Karpas-422 (cell line): Measurements from ENCODE around the gene TRIM40. TPM values are rescaled to one million over a fixed set of nuclear protein-coding genes. Genes with fewer than 3 reads are reported as not detected.
"Not testable (repeated sequence)": the region's sequence is repeated elsewhere in the genome, so short reads cannot be mapped to it uniquely, and the experiment has no call there.

Experiments used
- DNase-seq: peaks from one replicate; pipeline ENCODE4 v3.0.0-alpha.2; 2015
- H2AFZ ChIP-seq: fragments of 200-600 bp; sonication (generic); 2 replicates; pipeline ENCODE4 v1.6.1; 2014; ENCODE audit warnings: antibody characterized with exemption, low read length, mixed read lengths
- H3K27ac ChIP-seq: fragments of 200-600 bp; sonication (generic); 2 replicates; pipeline ENCODE4 v1.5.1; 2014; ENCODE audit warnings: mild to moderate bottlenecking, low read length, moderate library complexity
- H3K27me3 ChIP-seq: fragments of 200-600 bp; sonication (generic); 2 replicates; pipeline ENCODE4 v1.6.1; 2014; ENCODE audit warnings: low read length, mixed read lengths
- H3K36me3 ChIP-seq: fragments of 200-600 bp; sonication (generic); 2 replicates; pipeline ENCODE4 v1.6.1; 2014; ENCODE audit warnings: low read length, mixed read lengths; ENCODE audit not compliant: insufficient read depth
- H3K4me1 ChIP-seq: fragments of 200-600 bp; sonication (generic); 2 replicates; pipeline ENCODE4 v1.6.1; 2014; ENCODE audit warnings: mild to moderate bottlenecking, low read length, mixed read lengths
- H3K4me2 ChIP-seq: fragments of 200-600 bp; sonication (generic); 2 replicates; pipeline ENCODE4 v1.6.1; 2014; ENCODE audit warnings: low read length, low read depth, mild to moderate bottlenecking; ENCODE audit not compliant: poor library complexity, severe bottlenecking
- H3K4me3 ChIP-seq: fragments of 200-600 bp; sonication (generic); 2 replicates; pipeline ENCODE4 v1.5.1; 2014; ENCODE audit warnings: mild to moderate bottlenecking, antibody characterized with exemption, low read length, mixed read lengths
- H3K79me2 ChIP-seq: fragments of 200-600 bp; sonication (generic); 2 replicates; pipeline ENCODE4 v1.6.1; 2014; ENCODE audit warnings: mild to moderate bottlenecking, low read length, mixed read lengths
- H3K9ac ChIP-seq: fragments of 200-600 bp; sonication (generic); 2 replicates; pipeline ENCODE4 v1.6.0; 2014; ENCODE audit warnings: low read length
- H3K9me2 ChIP-seq: fragments of 200-600 bp; sonication (generic), shearing (Covaris generic); replicated peaks from 2 replicates; pipeline ENCODE4 v1.6.0; 2014; ENCODE audit warnings: mild to moderate bottlenecking, low read length, moderate library complexity; ENCODE audit not compliant: insufficient read depth
- H3K9me3 ChIP-seq: fragments of 300-700, 200-600 bp; sonication (generic); 2 replicates; pipeline ENCODE4 v1.6.1; 2014; ENCODE audit warnings: low read length, mixed read lengths
- H4K20me1 ChIP-seq: fragments of 200-600 bp; sonication (generic); 2 replicates; pipeline ENCODE4 v1.6.1; 2014; ENCODE audit warnings: mild to moderate bottlenecking, antibody characterized with exemption, low read length, low read depth; ENCODE audit not compliant: insufficient read depth
- total RNA-seq: library from RNA; depleted of rRNA; stranded (reverse); fragments of >200 nt; shearing (Covaris generic); gene quantifications from 2 replicates; pipeline ENCODE4 v1.2.3, GENCODE V29; 2014; ENCODE audit warnings: low replicate concordance

The TRIM40 gene
- total RNA-seq, 1 experiment from 2014 or later: not detected

- no peaks in the 10 kb centered on the region for H3K9me3 ChIP-seq
- H3K9me2 ChIP-seq: no peaks in the 10 kb centered on the region
- no peak overlapping the region for H3K27ac ChIP-seq
- H3K79me2 ChIP-seq: no peaks in the 10 kb centered on the region
- H3K27me3 ChIP-seq: no peaks in the 10 kb centered on the region
- H3K4me3 ChIP-seq: no peak overlapping the region
- H4K20me1 ChIP-seq: no peaks in the 10 kb centered on the region
- H3K9ac ChIP-seq: no peak overlapping the region
- H3K4me2 ChIP-seq: no peak overlapping the region
- no peak overlapping the region for H2AFZ ChIP-seq
- H3K36me3 ChIP-seq: no peaks in the 10 kb centered on the region
- no peaks in the 10 kb centered on the region for H3K4me1 ChIP-seq
- no peak for DNase-seq
Observed at GRCh38 chr6:30136570-30137286, 788 bp downstream of the TRIM40 start.

GRCh38 chr6:30140240-30140639 lies 4.3 kb downstream of the TRIM40 start:
- H3K9me3 ChIP-seq: not testable (repeated sequence)

GRCh38 chr6:30142665-30143064 lies 6.7 kb downstream of the TRIM40 start:
- no peaks in the 10 kb centered on the region for H4K20me1 ChIP-seq
- H3K4me1 ChIP-seq: no peaks in the 10 kb centered on the region
- H3K36me3 ChIP-seq: no peaks in the 10 kb centered on the region
- H3K4me2 ChIP-seq: no peak overlapping the region
- no peak overlapping the region for H3K4me3 ChIP-seq
- H3K79me2 ChIP-seq: no peaks in the 10 kb centered on the region
- H3K27me3 ChIP-seq: no peaks in the 10 kb centered on the region
- H3K9me2 ChIP-seq: no peaks in the 10 kb centered on the region
- H2AFZ ChIP-seq: no peak overlapping the region
- no peak for DNase-seq
- H3K9ac ChIP-seq: no peak overlapping the region
- no peaks in the 10 kb centered on the region for H3K9me3 ChIP-seq
- H3K27ac ChIP-seq: no peak overlapping the region

More at GRCh38 chr6:30140240-30140639, 4.3 kb downstream of the TRIM40 start:
- not testable (repeated sequence) for H3K36me3 ChIP-seq, H3K4me3 ChIP-seq, H3K9ac ChIP-seq, H3K4me2 ChIP-seq, H3K27ac ChIP-seq, H4K20me1 ChIP-seq, H3K79me2 ChIP-seq, DNase-seq, H3K9me2 ChIP-seq, H3K4me1 ChIP-seq, H3K27me3 ChIP-seq, H2AFZ ChIP-seq

GRCh38 chr6:30143780-30144179 lies 7.8 kb downstream of the TRIM40 start:
- H3K27me3 ChIP-seq: no peaks in the 10 kb centered on the region
- H3K27ac ChIP-seq: no peak overlapping the region
- no peaks in the 10 kb centered on the region for H3K36me3 ChIP-seq
- no peaks in the 10 kb centered on the region for H4K20me1 ChIP-seq
- no peak overlapping the region for H3K9ac ChIP-seq
- no peaks in the 10 kb centered on the region for H3K79me2 ChIP-seq
- no peak for DNase-seq
- H3K9me3 ChIP-seq: no peaks in the 10 kb centered on the region
- H3K4me1 ChIP-seq: no peaks in the 10 kb centered on the region
- no peak overlapping the region for H3K4me3 ChIP-seq
- H3K9me2 ChIP-seq: no peaks in the 10 kb centered on the region
- no peak overlapping the region for H2AFZ ChIP-seq
- no peak overlapping the region for H3K4me2 ChIP-seq

- H3K9me2 ChIP-seq: no peaks in the 10 kb centered on the region
- H3K36me3 ChIP-seq: no peaks in the 10 kb centered on the region
- no peak for DNase-seq
- H3K4me1 ChIP-seq: no peaks in the 10 kb centered on the region
- H3K27ac ChIP-seq: no peak overlapping the region
- no peaks in the 10 kb centered on the region for H4K20me1 ChIP-seq
- H3K79me2 ChIP-seq: no peaks in the 10 kb centered on the region
- H3K9me3 ChIP-seq: no peaks in the 10 kb centered on the region
- no peak overlapping the region for H2AFZ ChIP-seq
- no peaks in the 10 kb centered on the region for H3K27me3 ChIP-seq
- no peak overlapping the region for H3K4me3 ChIP-seq
- no peak overlapping the region for H3K9ac ChIP-seq
- no peak overlapping the region for H3K4me2 ChIP-seq
Observed at GRCh38 chr6:30144811-30145210, 8.9 kb downstream of the TRIM40 start.

- Histone ChIP-seq H2AFZ (no peak overlapping the region), H3K27me3 (no peaks in the 10 kb centered on the region), H3K4me1 (no peaks in the 10 kb centered on the region), H3K27ac (no peak overlapping the region), H4K20me1 (no peaks in the 10 kb centered on the region), H3K9ac (no peak overlapping the region), H3K79me2 (no peaks in the 10 kb centered on the region), H3K4me2 (no peak overlapping the region), H3K36me3 (no peaks in the 10 kb centered on the region), H3K4me3 (no peak overlapping the region), H3K9me2 (no peaks in the 10 kb centered on the region), H3K9me3 (no peaks in the 10 kb centered on the region)
- no peak for DNase-seq
Observed at GRCh38 chr6:30145818-30146217, 9.9 kb downstream of the TRIM40 start.

GRCh38 chr6:30147096-30147495 lies 11.2 kb downstream of the TRIM40 start:
- no peak overlapping the region for H3K9ac ChIP-seq
- DNase-seq: no peak
- no peak overlapping the region for H3K4me2 ChIP-seq
- H3K9me3 ChIP-seq: no peaks in the 10 kb centered on the region
- H3K9me2 ChIP-seq: no peaks in the 10 kb centered on the region
- no peaks in the 10 kb centered on the region for H3K27me3 ChIP-seq
- no peaks in the 10 kb centered on the region for H3K36me3 ChIP-seq
- H3K79me2 ChIP-seq: no peaks in the 10 kb centered on the region
- no peak overlapping the region for H3K27ac ChIP-seq
- H3K4me3 ChIP-seq: no peak overlapping the region
- H3K4me1 ChIP-seq: no peaks in the 10 kb centered on the region
- H2AFZ ChIP-seq: no peak overlapping the region
- H4K20me1 ChIP-seq: no peaks in the 10 kb centered on the region

GRCh38 chr6:30149234-30149633 lies 13.3 kb downstream of the TRIM40 start:
- H3K27me3 ChIP-seq: no peaks in the 10 kb centered on the region
- no peaks in the 10 kb centered on the region for H3K4me1 ChIP-seq
- no peaks in the 10 kb centered on the region for H3K9me2 ChIP-seq
- no peak overlapping the region for H2AFZ ChIP-seq
- no peak overlapping the region for H3K4me2 ChIP-seq
- no peaks in the 10 kb centered on the region for H3K36me3 ChIP-seq
- no peak overlapping the region for H3K4me3 ChIP-seq
- H3K9me3 ChIP-seq: no peaks in the 10 kb centered on the region
- no peaks in the 10 kb centered on the region for H3K79me2 ChIP-seq
- no peaks in the 10 kb centered on the region for H4K20me1 ChIP-seq
- no peak overlapping the region for H3K9ac ChIP-seq
- no peak overlapping the region for H3K27ac ChIP-seq
- DNase-seq: no peak
